Activated T-helper 9 cell treated with anti-CD3 and anti-CD28 coated beads, Interleukin-2, amount 50 U/mL, for 16 hours (primary cell): ENCODE data around the gene NCMAP.
"Not testable (repeated sequence)": the region's sequence is repeated elsewhere in the genome, so short reads cannot be mapped to it uniquely, and the experiment has no call there.

Experiments used
- DNase-seq: peaks from one replicate; pipeline ENCODE4 v3.0.0-alpha.2; 2020; ENCODE audit warnings: low read depth

Gene NCMAP

DNA sequence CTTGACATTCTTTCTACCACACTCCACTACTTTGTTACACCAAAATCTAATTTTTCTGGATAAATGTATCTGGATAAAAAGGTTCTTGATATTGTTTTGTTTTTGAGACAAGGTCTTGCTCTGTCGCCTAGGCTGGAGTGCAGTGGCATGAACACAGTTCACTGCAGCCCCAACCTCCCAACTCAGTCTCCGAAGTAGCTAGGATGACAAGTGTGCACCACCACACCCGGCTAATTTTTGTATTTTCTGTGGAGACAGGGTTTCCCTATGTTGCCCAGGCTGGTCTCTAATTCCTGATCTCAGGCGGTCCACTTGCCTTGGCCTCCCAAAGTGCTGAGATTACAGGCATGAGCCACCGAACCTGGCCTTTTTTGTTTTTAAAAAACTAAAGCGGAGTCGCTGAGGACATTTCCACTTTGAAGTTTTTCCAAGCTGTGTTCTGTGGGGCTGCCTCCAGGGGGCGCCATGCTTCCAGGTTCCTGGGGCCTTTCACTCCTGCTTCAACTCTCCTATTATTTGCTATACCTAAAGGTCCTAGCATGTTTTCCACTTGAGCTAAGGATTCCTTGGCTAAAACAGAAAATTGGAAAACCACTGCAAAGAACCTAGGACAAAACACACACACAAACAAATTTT lies 14.1 kb upstream of the NCMAP start:
- no peak for DNase-seq

GRCh38 chr1:24544239-24544638 lies 11.6 kb upstream of the NCMAP start:
- no peak for DNase-seq

GRCh38 chr1:24545662-24546061 lies 10.2 kb upstream of the NCMAP start:
- no peak for DNase-seq

DNA sequence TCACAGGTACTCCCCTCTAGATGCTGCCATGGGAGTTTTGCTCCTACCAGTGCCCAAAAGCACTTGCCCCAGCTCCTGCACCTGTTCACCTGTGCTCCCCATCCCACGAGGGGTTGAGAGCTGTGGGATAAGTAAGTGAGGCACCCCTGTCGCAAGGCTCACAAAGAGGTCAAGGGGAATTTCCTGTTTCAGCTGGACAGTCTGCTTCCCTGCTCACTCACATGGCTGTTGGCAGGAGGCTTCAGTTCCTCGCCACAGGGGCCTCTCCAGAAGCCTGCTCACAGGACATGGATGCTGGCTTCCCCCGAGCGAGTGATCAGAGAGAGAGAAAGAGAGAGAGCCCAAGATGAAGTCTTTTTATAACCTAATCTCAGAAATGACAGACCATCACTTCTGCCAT lies 8.7 kb upstream of the NCMAP start:
- no peak for DNase-seq

- no peak for DNase-seq
Observed at GRCh38 chr1:24548070-24548469, 7.8 kb upstream of the NCMAP start.

- DNase-seq: not testable (repeated sequence)
Observed at GRCh38 chr1:24549210-24549609, 6.7 kb upstream of the NCMAP start.

- DNase-seq: no peak
Observed at GRCh38 chr1:24551290-24551959, 4.5 kb upstream of the NCMAP start.

DNA sequence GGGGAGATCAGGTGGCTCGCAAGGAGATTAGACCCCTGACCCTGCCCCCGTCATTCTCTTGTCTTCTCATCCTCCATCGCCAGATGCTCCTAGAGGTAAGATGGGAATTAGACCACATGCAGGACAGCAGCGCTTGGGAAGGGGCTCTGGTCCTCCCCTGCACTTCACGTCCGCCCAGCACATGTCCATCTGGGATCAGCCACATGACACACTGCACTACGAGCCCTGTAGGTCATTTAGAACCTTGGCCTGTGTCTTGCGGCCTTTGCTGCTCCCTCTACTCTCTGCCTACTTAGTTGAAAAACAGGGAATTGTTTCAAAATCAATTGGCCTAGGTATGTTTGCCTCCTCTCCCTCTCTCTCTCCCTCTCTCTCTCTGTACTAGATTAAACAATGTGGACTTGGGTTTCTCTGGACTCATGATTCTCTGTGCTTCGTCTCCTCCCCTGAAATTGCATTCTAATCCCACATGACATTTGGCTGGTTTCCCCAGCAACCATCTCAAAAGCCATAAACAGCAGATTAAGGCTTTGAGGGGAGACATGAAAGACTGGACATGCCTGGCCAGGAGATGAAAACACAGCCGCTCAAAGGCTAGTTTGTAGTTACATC lies 3.8 kb upstream of the NCMAP start:
- no peak for DNase-seq

- no peak for DNase-seq
Observed at GRCh38 chr1:24553931-24554330, 2.0 kb upstream of the NCMAP start.

- no peak for DNase-seq
Observed at GRCh38 chr1:24554714-24555113, 1.2 kb upstream of the NCMAP start.

- DNase-seq: no peak
Observed at GRCh38 chr1:24556414-24556795, 518 bp downstream of the NCMAP start.

DNA sequence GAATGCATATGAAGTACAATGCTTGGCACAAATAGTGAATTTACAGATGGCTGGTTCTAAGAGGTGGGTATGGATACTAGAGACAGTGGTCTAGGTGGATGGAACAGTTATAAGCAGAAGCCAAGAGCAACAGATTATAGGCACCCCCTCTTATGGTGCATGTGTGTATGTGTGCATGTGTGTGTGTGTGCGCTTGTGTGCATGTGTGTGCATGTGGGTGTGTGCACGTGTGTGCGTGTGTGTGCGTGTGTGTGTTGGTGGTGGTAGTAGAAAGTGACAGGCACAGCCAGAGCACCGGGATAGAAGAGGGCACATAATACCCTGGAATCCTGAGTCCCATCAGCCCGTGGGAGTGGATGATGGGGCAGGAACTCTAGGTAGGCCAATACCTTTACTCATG lies 1.3 kb downstream of the NCMAP start:
- DNase-seq: no peak

DNA sequence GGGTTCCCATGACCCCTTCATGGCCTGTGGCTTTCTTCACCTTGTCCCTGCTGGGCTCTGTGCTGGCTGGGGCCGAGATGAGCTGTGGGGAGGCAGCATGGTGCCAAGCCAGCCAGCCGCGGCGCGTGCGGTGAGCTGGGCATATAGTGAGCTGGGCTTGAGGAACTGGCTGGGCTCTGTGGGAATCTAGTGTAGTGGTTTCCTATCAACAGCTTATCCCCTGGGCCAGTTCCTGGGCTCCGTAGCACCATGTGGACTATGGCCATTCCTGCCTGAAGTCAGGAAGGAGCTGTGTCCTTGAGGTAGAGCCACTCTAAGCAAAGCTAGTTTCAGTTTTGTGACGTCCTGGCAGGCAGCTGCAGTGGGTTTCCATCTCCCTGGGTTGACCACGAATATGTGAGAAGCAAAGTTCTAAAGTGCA lies 1.8 kb downstream of the NCMAP start:
- DNase-seq: no peak

DNA sequence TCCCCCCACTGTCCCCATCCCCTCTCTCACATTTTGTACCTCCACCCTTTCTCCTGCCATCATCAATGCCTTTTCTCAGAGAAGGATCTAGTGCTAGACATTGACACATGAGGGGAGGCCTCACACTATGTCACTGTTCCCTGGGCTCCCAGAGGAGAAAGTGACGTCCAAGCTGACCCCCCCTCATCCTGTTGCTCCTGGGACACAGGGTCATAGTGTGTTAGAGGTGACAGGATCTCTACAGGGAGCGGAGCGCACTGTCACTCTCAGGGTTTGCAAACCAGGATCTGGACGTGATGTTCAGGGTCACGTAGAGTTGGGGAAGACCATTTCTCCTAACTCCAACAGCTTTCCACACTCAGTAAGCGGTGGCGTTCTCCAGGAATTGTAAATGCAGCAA lies 2.6 kb downstream of the NCMAP start:
- no peak for DNase-seq

DNA sequence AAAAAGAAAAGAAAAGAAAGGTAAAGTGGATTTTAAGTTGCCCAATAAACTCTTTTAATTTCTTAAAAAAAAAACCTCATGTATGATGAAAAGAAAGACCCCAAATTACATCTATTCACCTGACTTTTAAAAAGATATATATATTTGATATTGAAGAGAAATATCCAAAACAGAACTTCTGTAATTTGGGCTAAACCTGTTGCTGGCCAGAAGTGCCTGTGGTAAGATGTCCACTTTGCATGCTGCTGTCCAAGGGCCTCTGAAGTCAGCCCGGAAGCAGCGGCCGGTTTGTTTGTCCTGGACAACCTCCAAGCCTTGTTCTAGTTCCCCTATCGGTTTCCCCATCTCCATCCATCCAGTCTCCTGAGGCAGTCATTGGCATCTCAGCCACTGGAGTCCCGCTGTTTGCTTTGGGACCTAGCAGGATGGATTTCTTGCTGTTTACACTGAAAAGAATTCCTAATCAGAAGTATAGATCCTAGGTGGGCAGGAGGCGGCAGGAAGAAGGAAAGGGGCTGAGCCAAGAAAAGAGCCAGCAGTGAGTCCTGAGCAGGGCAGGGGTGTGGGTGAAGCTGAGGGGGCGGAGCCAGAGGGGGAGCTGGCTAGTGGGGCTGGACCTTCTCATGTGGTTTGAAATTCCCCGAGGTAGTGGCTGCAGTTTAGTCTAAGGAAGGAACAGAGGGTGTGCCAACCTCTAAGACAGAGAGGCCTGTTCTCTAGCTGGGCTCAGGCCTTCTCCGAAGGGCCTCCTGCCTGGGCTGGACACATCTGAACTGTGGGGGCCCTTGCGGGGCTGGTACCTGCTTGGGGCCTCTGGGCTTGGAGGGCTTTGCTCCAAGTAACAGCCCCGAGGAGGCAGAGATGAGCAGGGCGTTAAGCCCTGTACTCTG lies 3.3 kb downstream of the NCMAP start:
- DNase-seq: no peak

GRCh38 chr1:24560361-24560760 lies 4.5 kb downstream of the NCMAP start:
- DNase-seq: no peak

DNA sequence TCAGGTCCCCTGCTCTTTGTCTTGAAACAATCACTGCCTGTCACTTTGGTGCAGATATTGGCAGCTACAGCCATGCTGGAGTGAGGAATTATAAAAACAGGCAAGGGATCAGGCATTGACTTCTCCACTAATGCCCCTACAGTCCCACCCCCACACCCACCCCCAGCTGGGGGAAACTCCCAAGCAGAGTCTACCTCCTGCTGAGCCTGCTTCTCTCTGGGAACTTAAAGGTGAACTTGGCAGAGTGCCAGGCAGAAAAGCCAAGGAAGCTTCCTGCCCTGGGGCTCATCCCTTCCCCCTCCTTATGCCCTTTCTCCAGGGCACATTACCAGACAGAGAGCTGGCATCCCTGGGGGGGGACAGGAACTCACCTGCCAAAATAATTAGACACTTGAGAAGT lies 6.7 kb downstream of the NCMAP start:
- no peak for DNase-seq

DNA sequence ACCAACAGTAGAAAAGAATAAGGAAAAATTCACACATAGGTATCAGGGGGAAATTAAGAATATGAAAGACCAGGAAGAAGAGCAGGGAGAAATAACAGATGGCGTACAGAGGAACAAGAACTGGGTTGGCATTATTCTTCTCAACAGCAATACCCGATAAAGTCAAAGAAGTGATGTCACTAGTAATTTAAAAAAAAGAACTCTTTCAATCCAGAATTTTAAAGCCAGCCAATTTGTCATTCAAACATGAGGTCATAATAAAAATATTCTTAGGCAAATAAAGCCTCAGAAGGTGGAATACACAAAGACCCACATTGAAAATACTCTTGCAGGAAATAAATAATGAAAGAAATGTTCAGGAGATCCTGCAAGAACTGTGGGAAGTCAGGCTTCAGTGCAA lies 8.8 kb downstream of the NCMAP start:
- DNase-seq: no peak

- no peak for DNase-seq
Observed at GRCh38 chr1:24566236-24566867, 10.5 kb downstream of the NCMAP start.

GRCh38 chr1:24567792-24568388 lies 12.0 kb downstream of the NCMAP start:
- DNase-seq: no peak

- DNase-seq: no peak
Observed at GRCh38 chr1:24568475-24568874, 12.6 kb downstream of the NCMAP start.
